IMR-90 (cell line): ENCODE measurements around the gene MRPS31. TPM values are rescaled to one million over a fixed set of nuclear protein-coding genes. Genes with fewer than 3 reads are reported as not detected.

ENCODE experiments used
- ATAC-seq: fragments of 200-7000 bp; cut with Tn5 transposase; 2 replicates; pipeline ENCODE4 v1.9.1; 2020; ENCODE audit warnings: low read depth, mild to moderate bottlenecking, moderate library complexity
- BruUV-seq: library from RNA; stranded (reverse); fragments of 400-500 nt; replicated peaks from 2 replicates; lab custom pipeline; 2021; lab: Mats Ljungman, UMichigan
- CTCF ChIA-PET: fragments of 300-600 bp; formaldehyde crosslinking; extraction: SDS; loops from one replicate; lab custom pipeline; 2021; ENCODE audit warnings: antibody characterized with exemption; lab: Yijun Ruan, JAX
- POLR2A ChIA-PET: fragments of 300-600 bp; sonication (Branson Sonifier 250); formaldehyde crosslinking; loops from one replicate; lab custom pipeline; 2022; ENCODE audit warnings: antibody characterized with exemption; ENCODE audit not compliant: unreplicated experiment; lab: Charles Lee
- DNase-seq: peaks from one replicate; pipeline ENCODE4 v3.0.0; 2013
- H2AFZ ChIP-seq: replicated peaks from 2 replicates; pipeline ENCODE3; 2013; ENCODE audit warnings: low read length, mild to moderate bottlenecking; ENCODE audit not compliant: poor library complexity
- H2AK5ac ChIP-seq: 2 replicates; pipeline ENCODE4 v1.6.1; 2013; ENCODE audit warnings: low read depth, low read length, inconsistent platforms
- H2AK9ac ChIP-seq: replicated peaks from 2 replicates; pipeline ENCODE3; 2013; ENCODE audit warnings: mild to moderate bottlenecking, low read depth, low read length, moderate library complexity; ENCODE audit not compliant: poor library complexity
- H2BK120ac ChIP-seq: 2 replicates; pipeline ENCODE4 v1.6.1; 2013; ENCODE audit warnings: low read depth, low read length, inconsistent platforms
- H2BK15ac ChIP-seq: 3 replicates; pipeline ENCODE4 v1.6.1; 2013; ENCODE audit warnings: low read depth, low read length, inconsistent platforms
- H2BK20ac ChIP-seq: 2 replicates; pipeline ENCODE4 v1.6.1; 2013; ENCODE audit warnings: low read depth, mild to moderate bottlenecking, inconsistent platforms, low read length, moderate library complexity
- H2BK5ac ChIP-seq: 2 replicates; pipeline ENCODE4 v1.6.1; 2013; ENCODE audit warnings: mild to moderate bottlenecking, low read depth, low read length, inconsistent platforms; ENCODE audit not compliant: poor library complexity, severe bottlenecking
- H3K14ac ChIP-seq: replicated peaks from 2 replicates; pipeline ENCODE4 v1.6.1; 2013; ENCODE audit warnings: low read depth, low read length, inconsistent platforms
- H3K18ac ChIP-seq: 2 replicates; pipeline ENCODE4 v1.6.1; 2013; ENCODE audit warnings: low read depth, low read length, control low read depth
- H3K23ac ChIP-seq: 2 replicates; pipeline ENCODE4 v1.6.1; 2013; ENCODE audit warnings: low read depth, low read length, inconsistent platforms
- H3K27ac ChIP-seq: 2 replicates; pipeline ENCODE4 v1.5.1; 2013; ENCODE audit warnings: mild to moderate bottlenecking, control low read depth, low read length; ENCODE audit not compliant: insufficient read depth
- H3K27me3 ChIP-seq: 2 replicates; pipeline ENCODE4 v1.6.1; 2013; ENCODE audit warnings: low read length; ENCODE audit not compliant: control insufficient read depth, insufficient read depth
- H3K36me3 ChIP-seq: 2 replicates; pipeline ENCODE4 v1.6.1; 2013; ENCODE audit warnings: low read length, mixed read lengths; ENCODE audit not compliant: control insufficient read depth, insufficient read depth
- H3K4ac ChIP-seq: 2 replicates; pipeline ENCODE4 v1.6.1; 2013; ENCODE audit warnings: low read depth, low read length, inconsistent platforms
- H3K4me1 ChIP-seq: 2 replicates; pipeline ENCODE4 v1.6.1; 2013; ENCODE audit warnings: low read length, mixed read lengths; ENCODE audit not compliant: control insufficient read depth, insufficient read depth
- H3K4me2 ChIP-seq: 2 replicates; pipeline ENCODE4 v1.6.1; 2013; ENCODE audit warnings: low read depth, mild to moderate bottlenecking, control low read depth, low read length, moderate library complexity
- H3K4me3 ChIP-seq: 2 replicates; pipeline ENCODE4 v1.5.1; 2013; ENCODE audit warnings: low read depth, mild to moderate bottlenecking, control low read depth, low read length, moderate library complexity; ENCODE audit not compliant: insufficient read depth
- H3K56ac ChIP-seq: 2 replicates; pipeline ENCODE4 v1.6.1; 2013; ENCODE audit warnings: low read length, inconsistent platforms; ENCODE audit not compliant: insufficient read depth; ENCODE audit errors: extremely low read depth
- H3K79me1 ChIP-seq, 2 experiments: 2 replicates each; pipeline ENCODE4 v1.6.1; 2013; ENCODE audit warnings: low read length in 2 of 2, inconsistent platforms in 1 of 2, low read depth in 1 of 2
- H3K9ac ChIP-seq: 2 replicates; pipeline ENCODE4 v1.6.1; 2013; ENCODE audit warnings: low read depth, low read length, control low read depth
- H3K9me1 ChIP-seq: 2 replicates; pipeline ENCODE4 v1.6.1; 2013; ENCODE audit warnings: low read length, inconsistent platforms; ENCODE audit not compliant: insufficient read depth
- H3K9me3 ChIP-seq: 2 replicates; pipeline ENCODE4 v1.6.1; 2013; ENCODE audit warnings: low read length; ENCODE audit not compliant: control insufficient read depth, insufficient read depth
- H4K20me1 ChIP-seq: 2 replicates; pipeline ENCODE4 v1.6.1; 2013; ENCODE audit warnings: low read length, inconsistent platforms; ENCODE audit not compliant: insufficient read depth
- H4K5ac ChIP-seq: 2 replicates; pipeline ENCODE4 v1.6.1; 2013; ENCODE audit warnings: mild to moderate bottlenecking, low read depth, low read length, control low read depth
- H4K8ac ChIP-seq, 2 experiments: 2 replicates each; pipeline ENCODE4 v1.6.1; 2013; ENCODE audit warnings: low read depth in 2 of 2, low read length in 2 of 2, control low read depth in 1 of 2, inconsistent platforms in 1 of 2
- H4K91ac ChIP-seq: 2 replicates; pipeline ENCODE4 v1.6.1; 2013; ENCODE audit warnings: low read depth, low read length, inconsistent platforms; ENCODE audit not compliant: insufficient read depth
- CEBPB ChIP-seq: IDR thresholded peaks from 2 replicates; pipeline ENCODE4 v1.6.1; 2012; ENCODE audit warnings: low read depth, low read length, improper control_type of control experiment
- CHD1 ChIP-seq: IDR thresholded peaks from 2 replicates; pipeline ENCODE4 v1.6.1; 2012; ENCODE audit warnings: low read depth, low read length, improper control_type of control experiment
- CTCF ChIP-seq: conservative IDR thresholded peaks from 2 replicates; pipeline ENCODE4 v1.5.1; 2012; ENCODE audit warnings: mild to moderate bottlenecking, low read depth, low read length, improper control_type of control experiment
- MAFK ChIP-seq: IDR thresholded peaks from 2 replicates; pipeline ENCODE4 v1.6.1; 2012; ENCODE audit warnings: low read depth, low read length, improper control_type of control experiment
- NFE2L2 ChIP-seq: fragments of 150-350 bp; IDR thresholded peaks from 2 replicates; pipeline ENCODE4 v1.6.1; 2016; ENCODE audit warnings: low read depth, mild to moderate bottlenecking, low read length
- RCOR1 ChIP-seq: IDR thresholded peaks from 2 replicates; pipeline ENCODE4 v1.6.1; 2012; ENCODE audit warnings: mild to moderate bottlenecking, low read length, improper control_type of control experiment; ENCODE audit not compliant: insufficient replicate concordance
- WGBS, 2 experiments: methylation state at CpG; one replicate each; pipeline versions ENCODE4 v1.1.5 to v1.1.7; 2013; ENCODE audit warnings: missing lambda C conversion rate in 2 of 2; ENCODE audit not compliant: insufficient read length in 1 of 2; ENCODE audit errors: extremely low coverage in 2 of 2; 5-methylcytosine and 5-hydroxymethylcytosine counted together
- dilution Hi-C: fragments of 300-500 bp; cut with HindIII; formaldehyde crosslinking; loops from one replicate; pipeline ENCODE4 v1.14.3; 2018; ENCODE audit warnings: low sequenced_read_pairs; ENCODE audit not compliant: unreplicated experiment
- in situ Hi-C: fragments of 300-500 bp; cut with MboI; formaldehyde crosslinking; loops from 3 replicates; pipeline ENCODE4 v1.14.3; 2019; ENCODE audit warnings: low sequenced_read_pairs, inconsistent platforms, mixed read lengths
- intact Hi-C: fragments of 100-400 bp; cut with micrococcal nuclease; formaldehyde crosslinking; loops from 2 replicates; pipeline ENCODE4 v1.10.0; 2022
- polyA plus RNA-seq, 3 experiments: library from polyadenylated mRNA; depleted of rRNA; stranded (reverse); fragments of >200 nt; gene quantifications; 2 replicates each; pipeline ENCODE4 v1.2.3, GENCODE V29; 2012; ENCODE audit warnings: low replicate concordance in 1 of 3
- total RNA-seq: library from RNA; depleted of rRNA; stranded (reverse); fragments of >200 nt; gene quantifications from 2 replicates; pipeline ENCODE4 v1.2.3, GENCODE V29; 2012
- TF ChIP-seq, protein P1 (sequence below): fragments of 150-350 bp; IDR thresholded peaks from 2 replicates; pipeline ENCODE4 v1.6.1; 2016; ENCODE audit warnings: low read depth, mild to moderate bottlenecking, low read length, moderate library complexity, borderline replicate concordance
- TF ChIP-seq, protein P2 (sequence below): fragments of 150-350 bp; IDR thresholded peaks from 2 replicates; pipeline ENCODE4 v1.6.1; 2017; ENCODE audit warnings: mild to moderate bottlenecking, antibody characterized with exemption, low read length, low read depth

Gene MRPS31
- total and polyA plus RNA-seq, 2 of the 4 experiments (the other 2 are of a cell fraction) = 9.3 to 14.8 TPM

- H3K18ac ChIP-seq = no peak overlapping the region
- dilution Hi-C loops (no loop called here), intact Hi-C loops (loop anchor here (10.0 kb wide), 2 partner anchors 906 to 1636 kb away; no protein-coding TSS in a partner anchor), in situ Hi-C loops (loop anchor here (5.0 to 25.0 kb wide), 3 partner anchors 603 to 993 kb away; no protein-coding TSS in a partner anchor)
- no peak overlapping the region for H3K4ac ChIP-seq
- TF ChIP-seq CTCF = no peak
- TF ChIP-seq CHD1 = no peak
- TF ChIP-seq, protein P1, sequence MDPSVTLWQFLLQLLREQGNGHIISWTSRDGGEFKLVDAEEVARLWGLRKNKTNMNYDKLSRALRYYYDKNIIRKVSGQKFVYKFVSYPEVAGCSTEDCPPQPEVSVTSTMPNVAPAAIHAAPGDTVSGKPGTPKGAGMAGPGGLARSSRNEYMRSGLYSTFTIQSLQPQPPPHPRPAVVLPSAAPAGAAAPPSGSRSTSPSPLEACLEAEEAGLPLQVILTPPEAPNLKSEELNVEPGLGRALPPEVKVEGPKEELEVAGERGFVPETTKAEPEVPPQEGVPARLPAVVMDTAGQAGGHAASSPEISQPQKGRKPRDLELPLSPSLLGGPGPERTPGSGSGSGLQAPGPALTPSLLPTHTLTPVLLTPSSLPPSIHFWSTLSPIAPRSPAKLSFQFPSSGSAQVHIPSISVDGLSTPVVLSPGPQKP = no peak
- no peak for TF ChIP-seq CEBPB
- no peak for TF ChIP-seq MAFK
- TF ChIP-seq RCOR1 = no peak
- TF ChIP-seq, protein P2, sequence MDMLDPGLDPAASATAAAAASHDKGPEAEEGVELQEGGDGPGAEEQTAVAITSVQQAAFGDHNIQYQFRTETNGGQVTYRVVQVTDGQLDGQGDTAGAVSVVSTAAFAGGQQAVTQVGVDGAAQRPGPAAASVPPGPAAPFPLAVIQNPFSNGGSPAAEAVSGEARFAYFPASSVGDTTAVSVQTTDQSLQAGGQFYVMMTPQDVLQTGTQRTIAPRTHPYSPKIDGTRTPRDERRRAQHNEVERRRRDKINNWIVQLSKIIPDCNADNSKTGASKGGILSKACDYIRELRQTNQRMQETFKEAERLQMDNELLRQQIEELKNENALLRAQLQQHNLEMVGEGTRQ = no peak
- TF ChIP-seq NFE2L2 = no peak
- no peak overlapping the region for H4K5ac ChIP-seq
- H4K91ac ChIP-seq = no peak overlapping the region
- H2AFZ ChIP-seq = no peak overlapping the region
- no peaks in the 10 kb centered on the region for H3K9me1 ChIP-seq
- H3K23ac ChIP-seq = no peak overlapping the region
- H2BK5ac ChIP-seq = no peak overlapping the region
- no peaks in the 10 kb centered on the region for H3K4me1 ChIP-seq
- no peaks in the 10 kb centered on the region for H4K20me1 ChIP-seq
- no peak overlapping the region for H3K4me3 ChIP-seq
- POLR2A ChIA-PET = no interaction called here
- H3K9me3 ChIP-seq = no peaks in the 10 kb centered on the region
- H3K27ac ChIP-seq = no peak overlapping the region
- H3K4me2 ChIP-seq = no peak overlapping the region
- H3K79me1 ChIP-seq = no peaks in the 10 kb centered on the region
- no peak overlapping the region for H2AK5ac ChIP-seq
- DNase-seq (no peak), ATAC-seq (no peak)
- H2BK20ac ChIP-seq = no peak overlapping the region
- no peak overlapping the region for H3K56ac ChIP-seq
- 59% methylated on average over 2 of the region's 7 CpGs; no CpG with 5 or more reads in 1 of the 2 experiments for WGBS, 2 experiments
- no peaks in the 10 kb centered on the region; the same call in 1 of the 2 replicates for H3K27me3 ChIP-seq
- no peak overlapping the region for H3K14ac ChIP-seq
- H4K8ac ChIP-seq = no peak overlapping the region
- BruUV-seq = no TSS peak
- H2BK120ac ChIP-seq = no peak overlapping the region
- H2BK15ac ChIP-seq = no peak overlapping the region
- CTCF ChIA-PET = no interaction called here
- no peak overlapping the region for H2AK9ac ChIP-seq
- no peaks in the 10 kb centered on the region for H3K36me3 ChIP-seq
- H3K9ac ChIP-seq = no peak overlapping the region
These were observed 90.2 kb downstream of the MRPS31 start for GRCh38 chr13:40680659-40681323.
